HG03457 (cell line): ENCODE results near the gene SHISAL1.

ENCODE experiments used
- ATAC-seq: cut with Tn5 transposase; IDR thresholded peaks from one replicate; pipeline ENCODE4 v1.9.1; 2021; ENCODE audit warnings: moderate number of reproducible peaks; ENCODE audit not compliant: unreplicated experiment

The SHISAL1 gene

DNA sequence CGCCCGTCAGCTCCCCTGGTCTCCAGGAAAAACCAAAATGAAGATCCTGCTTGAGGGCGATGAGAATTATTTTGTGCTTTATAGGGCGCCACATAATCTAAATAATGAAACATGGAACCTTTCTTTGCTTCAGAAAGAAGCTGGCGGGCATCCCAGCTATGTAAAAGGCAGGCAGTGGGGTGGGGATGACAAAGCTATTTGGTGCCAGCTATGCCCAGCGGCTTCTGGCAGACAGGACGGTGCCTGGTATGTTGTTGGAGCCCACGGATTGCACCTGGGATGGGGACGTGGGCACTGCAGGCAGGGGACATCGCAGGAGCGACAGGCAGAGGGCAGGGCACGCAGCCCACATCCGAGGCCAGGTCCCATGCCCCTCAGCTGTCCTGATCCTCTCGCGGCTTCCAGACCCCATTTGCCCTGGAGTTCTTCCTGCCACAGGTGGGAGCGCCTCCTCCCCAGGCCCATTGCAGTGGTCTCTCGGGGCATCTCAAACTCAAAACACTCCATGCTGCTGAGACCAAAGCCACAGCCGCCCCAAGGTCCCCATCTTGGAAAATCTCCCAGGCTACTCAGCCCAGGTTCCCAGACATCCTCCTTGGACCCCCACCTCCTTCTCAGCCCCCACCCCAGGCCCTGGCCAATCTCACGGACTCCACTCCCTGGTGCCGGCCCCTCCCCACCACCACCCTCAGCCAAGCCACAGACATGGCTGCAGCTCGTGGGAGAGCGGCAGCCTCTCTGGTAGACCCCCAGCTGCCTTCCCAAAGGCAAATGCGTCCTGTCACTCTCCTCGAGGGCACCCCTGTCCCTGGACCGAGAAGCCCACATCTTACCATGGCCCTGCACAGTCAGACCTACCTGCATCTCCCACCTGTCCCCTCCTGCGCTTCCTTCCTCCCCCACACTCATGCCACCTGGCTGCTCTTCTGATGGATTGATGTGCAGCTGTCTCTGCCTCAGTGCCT lies 45.7 kb downstream of the SHISAL1 start:
- no peak for ATAC-seq

DNA sequence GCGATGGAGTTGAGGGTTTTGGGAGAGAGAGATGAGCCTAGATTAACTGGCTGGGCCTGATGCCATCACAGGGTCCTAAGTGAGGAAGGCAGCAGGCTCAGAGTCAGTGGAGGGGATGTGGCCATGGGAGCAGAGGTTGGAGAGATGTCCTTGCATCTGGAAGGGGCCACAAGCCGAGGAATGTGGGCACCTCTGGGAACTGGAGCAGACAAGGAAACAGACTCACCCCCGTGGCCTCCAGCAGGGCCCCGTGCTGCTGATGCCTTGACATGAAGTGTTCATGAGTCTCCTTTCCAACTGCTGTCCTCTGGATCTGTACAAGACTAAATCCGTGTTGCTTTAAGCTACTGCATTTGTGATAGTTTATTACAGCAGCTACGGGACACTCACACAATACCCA lies 49.2 kb downstream of the SHISAL1 start:
- no peak for ATAC-seq

DNA sequence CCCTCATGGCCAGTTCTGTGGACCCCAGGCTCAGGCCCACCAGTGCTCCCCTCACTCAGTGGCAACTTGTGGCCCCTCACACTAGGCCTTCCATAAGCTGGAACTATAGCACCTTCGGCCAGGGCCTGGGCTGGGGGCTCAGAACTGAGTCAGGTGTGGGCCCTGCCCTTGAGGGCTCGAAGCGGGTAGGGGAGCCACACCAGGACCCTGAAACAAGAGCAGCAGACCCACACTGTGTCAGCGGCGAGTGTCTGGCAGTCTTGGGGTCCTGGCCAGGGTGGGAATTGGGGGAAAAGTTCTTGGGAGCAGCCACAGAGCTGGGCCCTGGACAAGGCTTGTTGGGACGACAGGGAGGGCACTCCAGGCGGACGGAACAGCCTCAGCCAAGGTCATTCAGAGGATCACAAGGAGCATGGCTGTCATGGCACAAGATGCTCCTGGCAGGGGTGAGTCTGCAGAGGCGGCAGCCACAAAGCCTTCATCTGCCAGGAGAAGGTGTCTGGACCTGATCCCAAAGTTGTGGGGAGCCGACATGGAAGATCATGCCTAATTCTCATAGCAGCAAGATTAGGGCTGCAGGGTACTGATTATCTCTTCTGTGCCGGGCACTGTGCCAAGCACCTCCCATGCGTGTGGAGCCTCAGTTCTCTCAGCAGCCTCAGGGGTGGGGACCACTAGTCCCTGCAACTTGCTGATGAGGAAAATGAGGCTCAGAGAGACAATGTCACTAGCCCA lies 50.7 kb downstream of the SHISAL1 start:
- no peak for ATAC-seq

DNA sequence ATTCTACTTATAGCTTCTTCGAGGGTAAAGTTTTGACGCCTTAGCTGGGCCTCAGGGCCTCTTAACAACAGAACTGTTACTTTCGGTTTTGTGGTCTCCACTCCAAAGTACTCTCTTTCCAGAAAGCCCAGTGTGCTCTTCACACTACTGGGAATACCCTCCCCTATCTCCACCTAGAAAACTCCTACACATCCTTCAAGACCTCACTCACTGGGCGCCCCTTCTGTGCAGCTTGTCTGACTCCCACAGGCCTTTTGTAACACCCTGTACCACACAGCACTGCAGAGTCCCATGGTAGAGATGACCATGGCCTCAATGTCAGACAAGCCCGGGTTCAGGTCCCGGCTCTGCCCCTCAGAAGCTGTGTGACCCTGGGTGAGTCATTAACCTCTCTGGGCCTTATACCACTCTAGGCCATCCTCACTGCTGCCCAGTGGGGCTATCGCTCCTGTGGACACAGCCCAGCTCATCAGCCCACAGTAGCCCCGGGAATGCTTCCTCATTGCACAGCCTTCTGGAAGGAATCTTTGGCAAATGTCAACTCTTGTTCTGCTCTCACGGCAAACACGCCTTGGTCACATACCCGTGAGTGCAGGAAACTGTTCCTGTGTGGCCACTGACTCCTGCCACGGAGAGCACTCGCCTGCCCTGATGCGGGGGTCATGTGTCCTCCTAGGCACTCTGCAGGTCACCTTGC lies 51.4 kb downstream of the SHISAL1 start:
- ATAC-seq, result no peak

DNA sequence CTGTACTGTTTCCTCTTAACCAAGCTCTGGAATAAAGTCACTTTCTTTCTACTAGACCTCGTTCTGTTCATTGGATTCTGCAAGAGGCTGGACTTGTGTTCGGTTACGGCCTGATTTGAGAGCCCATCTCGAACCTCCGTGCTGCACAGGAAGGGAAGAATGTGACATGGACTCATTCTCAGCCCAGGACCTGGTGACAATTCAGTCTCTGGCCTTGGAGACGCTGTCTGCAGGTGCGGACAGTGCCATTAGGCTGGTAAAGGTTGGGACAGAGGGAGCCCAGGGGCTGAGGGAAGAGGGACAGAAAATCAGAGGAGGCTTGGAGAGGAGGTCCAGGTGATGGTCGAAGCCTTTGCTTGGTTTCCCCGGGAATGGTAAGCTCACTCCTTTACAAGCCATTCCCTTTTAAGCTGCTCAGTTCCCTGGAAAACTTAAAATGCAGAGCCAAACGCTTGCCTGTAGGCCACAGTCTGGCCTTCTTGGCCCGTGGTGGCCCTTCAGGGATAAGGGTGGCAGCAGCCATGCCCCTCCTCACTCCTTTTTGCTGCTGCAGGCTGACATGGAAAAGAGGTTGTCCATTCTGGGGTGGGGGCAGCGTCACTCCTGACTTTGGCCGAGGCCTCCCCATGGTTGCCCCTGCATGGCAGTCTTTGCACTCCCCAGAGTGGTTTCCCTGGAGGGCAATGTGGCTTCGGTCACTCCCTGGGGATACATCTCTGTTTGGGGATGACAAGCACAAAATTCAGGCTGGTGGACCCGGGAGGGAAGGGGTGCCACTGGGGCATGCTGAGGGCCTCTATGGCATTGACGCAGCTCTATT lies 52.3 kb downstream of the SHISAL1 start:
- ATAC-seq, result no peak

DNA sequence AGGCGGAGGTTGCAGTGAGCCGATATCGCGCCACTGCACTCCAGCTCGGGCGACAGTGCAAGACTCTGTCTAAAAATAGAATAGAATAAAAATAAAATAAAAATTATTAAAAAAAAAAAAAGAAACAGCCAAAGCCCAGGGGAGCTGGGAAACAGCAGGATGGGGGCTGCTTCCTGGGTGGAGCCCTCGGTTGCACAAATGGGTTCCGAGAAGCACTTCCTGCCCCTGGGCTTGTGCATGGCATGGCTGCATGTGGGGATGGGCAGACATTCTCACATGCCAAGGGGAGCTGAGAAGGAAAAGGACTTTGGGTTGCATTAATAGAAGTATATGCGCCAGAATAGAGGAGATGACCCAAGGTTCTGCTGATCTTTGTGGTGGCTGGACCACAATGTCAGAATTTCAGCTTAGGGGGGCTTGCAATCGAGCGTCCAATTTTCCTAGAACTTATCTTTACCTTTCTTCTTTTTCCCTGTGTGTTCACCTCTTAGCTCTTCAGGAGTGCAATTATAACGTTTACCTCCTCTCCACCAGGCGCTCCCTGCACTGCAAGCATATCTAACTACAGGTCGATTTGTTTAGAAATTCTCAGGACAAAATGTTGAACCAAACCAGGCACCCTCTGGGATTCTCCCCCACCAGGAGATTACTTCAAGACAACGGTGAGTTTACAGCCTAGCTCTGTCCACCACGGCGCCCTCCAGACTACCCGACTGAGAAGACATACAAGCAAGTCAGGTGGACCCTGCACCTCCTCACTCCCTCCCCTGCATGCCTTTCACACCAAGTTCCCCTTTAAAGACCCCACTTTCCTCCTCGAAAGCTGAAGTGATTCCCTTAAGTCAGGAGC lies 53.2 kb downstream of the SHISAL1 start:
- ATAC-seq, result no peak

DNA sequence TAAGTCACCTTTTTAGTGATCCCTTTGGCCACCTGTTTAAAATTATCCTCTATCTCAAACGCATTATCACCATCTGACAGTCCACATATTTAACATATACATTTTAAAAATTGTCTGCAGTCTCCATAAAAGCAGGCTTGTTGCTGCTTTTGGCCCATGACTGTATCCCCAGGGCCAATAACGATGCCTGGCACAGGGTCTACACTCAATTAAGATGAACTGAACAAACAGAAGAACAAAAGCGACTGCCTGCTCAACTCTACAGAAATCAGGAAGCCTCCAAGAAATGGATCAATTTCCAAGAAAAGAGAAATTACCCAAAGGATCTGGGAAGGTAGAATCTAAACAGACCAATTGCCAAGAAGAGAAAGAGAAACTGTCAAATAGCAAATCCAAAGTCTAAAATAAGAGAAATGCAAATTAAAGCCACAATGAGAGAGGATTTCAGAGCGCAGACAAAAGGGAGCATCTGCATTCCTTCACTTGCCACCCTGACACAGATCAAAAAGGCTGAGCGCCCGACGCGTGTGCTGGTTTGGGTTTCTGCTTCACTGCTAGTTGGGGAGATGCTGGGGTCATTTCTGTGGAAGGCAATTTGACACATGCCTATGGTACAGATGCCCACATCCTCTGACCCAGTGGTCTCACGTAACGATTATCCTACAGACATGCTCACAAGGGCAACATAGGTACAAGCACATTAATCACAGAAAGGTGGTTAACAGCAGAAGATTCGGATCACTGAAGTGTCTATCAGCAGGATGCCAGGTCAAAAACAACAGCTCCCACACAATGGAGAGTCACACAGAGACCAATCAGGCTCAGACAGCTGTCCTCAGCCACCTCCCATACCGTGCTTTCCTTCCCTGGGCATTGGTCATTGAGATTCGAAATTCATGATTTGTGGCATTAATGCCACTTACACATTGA lies 55.9 kb downstream of the SHISAL1 start:
- no peak for ATAC-seq

DNA sequence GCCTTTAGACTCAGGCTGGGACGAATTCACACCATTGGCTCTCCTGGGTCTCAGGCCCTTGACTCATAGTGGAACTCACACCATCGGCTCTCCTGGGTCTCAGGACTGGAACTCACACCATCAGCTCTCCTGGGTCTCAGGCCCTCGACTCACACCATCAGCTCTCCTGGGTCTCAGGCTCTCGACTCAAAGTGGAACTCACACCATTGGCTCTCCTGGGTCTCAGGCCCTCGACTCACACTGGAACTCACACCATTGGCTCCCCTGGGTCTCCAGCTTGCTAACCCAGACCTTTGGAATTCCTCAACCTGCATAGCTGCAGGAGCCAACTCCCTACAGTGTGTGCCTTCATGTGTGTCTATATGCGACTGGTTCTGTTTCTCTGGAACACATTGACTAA lies 56.7 kb downstream of the SHISAL1 start:
- ATAC-seq, result no peak

DNA sequence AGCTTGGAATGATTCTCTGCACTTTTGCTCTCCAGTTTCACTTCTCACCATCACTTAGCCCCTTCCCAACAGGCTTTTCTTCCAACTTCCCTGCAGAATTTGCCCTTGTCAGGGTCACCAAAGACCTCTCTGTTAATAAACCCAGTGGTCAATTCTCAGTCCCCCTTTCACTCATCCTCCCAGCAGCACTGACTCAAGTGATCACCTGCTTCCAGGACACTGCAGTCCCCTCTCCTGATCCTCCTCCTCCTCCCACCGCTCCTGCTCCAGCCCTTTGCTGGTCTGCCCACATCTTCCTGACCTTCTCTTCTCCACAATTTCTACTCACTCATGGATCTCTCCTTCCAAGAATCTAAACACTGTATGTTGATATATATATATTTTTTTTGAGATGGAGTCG lies 57.9 kb downstream of the SHISAL1 start:
- ATAC-seq, result no peak

DNA sequence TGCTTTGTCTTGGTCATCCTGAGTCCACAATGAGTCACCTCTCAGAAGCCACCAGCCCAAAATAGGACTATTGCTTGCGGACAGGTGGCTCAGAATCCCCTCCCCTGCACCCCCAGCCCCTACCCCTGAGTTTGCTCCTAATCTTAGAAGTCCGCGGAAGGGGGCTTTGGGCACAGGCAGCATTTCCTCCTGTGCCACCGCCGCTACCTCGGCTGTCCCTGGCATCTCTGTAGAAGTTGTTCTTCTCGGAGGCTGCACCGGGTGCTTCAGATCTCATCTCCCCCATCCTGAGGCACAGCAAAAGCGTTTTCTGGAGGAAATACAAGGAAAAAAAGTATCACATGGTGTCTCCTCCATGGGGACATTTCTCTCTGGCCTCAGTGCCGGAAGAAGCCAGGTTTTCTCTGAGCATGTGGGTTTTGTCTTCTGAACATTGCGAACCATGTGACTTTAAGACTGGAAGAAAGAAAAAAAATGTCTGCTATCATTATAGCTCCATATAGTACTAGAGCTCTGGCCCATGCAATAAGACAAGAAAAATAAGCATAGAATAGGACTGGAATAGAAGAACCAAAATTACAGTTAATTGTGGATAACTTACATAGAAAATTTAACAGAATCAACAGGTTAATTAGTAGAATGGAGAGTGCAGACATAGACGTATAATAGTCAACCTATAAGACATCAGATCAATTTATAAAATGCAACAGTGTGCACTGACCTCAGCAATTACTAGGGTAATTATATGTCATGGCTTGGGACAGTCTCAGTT lies 63.2 kb downstream of the SHISAL1 start:
- no peak for ATAC-seq

DNA sequence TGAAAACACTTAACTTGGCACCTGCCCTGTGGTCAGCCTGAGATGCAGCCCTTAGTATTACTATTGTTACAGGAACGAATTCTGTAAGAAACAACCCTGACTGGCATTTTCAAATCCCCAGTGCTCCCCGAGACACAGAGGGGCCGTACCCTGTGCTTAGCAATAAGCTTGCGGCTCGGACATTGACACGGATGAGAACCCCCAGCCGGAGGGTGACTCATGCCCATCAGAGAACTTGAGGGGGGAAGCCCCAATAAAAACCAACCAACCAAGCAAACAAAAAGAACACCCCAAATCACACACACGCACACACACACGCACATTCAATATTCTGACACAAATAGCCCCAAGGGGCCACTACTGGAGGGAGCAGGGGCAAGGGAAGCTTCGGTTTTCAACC lies 63.8 kb downstream of the SHISAL1 start:
- no peak for ATAC-seq

DNA sequence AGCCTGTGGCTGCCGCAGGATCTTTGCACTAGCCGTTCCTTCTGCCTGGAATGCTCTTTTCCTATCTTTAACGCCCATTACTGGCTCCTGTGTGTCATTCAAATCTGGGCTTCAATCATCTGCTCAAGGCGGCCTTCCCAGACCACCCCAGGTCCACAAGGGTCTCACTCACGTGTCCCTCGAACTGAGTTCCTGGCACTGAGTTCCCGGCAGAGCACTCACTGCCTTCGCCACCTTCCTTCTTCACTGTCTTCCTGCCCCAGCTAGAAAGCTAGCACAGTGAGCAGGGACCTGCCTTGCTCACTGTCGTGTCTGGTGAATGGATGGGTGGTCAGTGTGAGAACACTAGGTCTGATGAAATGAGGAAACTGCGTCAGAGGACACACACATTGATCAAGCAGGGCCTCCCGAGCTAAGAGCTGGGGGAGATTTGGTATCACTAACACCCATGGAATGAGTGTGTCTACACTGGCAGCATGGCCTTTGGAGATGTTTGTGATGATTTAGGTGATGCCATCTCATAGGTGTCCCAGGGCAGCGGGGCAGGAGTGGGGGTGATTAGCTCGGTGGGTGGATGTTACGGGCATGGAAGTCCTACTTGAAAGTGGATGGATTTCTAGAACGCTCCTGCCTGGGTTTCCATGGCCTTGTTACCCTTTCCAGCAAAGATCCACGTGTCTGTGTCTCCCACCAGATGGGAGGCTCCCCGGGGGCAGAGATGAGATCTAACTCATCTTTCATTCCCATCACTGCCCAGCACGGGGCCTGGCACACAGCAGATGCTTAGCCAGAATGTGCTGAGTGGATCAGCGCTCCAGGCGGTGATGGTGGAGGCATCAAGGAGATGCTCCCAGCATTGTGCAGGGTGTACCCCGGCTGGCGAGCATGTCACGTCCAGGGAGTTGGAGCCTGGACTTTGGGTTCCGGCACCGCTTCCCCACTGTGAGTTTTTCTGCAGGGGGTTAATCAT lies 64.5 kb downstream of the SHISAL1 start:
- ATAC-seq, result no peak

DNA sequence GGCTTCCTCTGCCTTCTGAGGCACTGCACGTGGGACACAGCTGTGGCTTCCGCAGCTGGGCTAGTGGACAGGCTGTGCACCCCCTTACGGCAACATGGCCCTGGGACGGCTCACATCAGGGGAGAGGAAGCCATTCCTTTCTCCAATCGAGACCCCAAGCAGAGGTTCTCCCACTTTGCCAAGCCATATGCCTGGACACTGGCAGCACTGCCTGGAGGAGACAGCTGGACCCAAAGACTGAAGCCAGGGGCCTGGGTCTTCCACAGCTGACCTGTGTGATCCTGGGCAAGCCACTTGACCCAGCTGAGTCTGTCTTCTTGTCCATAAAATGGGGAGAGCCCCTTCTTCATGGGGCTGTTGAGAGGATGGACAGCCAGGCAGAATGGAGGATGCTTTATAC lies 65.4 kb downstream of the SHISAL1 start:
- no peak for ATAC-seq

DNA sequence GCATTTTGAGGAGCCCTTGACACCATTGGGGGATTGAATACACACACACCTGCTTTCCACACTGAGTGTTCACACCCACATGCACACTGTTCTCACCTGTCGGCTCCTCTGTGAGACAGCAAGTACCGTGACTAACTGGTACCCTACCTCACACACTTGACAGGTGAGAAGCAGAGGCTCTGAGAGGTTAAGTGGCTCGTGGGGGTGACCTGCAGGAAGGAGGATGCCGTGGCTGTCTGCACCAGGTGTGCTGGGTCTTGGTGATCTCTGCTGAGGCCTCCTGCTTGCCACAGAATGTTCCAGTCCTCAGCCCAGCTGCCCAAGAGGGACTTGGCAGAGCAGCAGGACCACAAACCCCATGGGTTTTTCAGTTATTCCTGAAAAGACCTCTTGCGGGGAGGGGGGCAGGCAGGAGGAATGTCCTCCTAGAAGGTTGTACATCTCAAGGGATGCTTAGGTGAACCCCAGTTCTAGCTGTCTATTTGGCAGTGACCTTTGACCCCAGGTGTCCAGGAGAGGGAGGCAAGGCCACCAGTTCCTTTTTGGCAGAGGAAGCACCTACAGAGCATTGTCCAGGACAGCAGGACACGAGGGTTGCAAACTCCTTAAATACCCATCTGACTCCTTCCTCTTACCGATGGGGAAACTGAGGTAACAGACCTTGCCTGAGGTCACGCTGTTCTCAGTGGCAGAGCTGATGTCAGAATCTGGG lies 66.0 kb downstream of the SHISAL1 start:
- ATAC-seq, result no peak

DNA sequence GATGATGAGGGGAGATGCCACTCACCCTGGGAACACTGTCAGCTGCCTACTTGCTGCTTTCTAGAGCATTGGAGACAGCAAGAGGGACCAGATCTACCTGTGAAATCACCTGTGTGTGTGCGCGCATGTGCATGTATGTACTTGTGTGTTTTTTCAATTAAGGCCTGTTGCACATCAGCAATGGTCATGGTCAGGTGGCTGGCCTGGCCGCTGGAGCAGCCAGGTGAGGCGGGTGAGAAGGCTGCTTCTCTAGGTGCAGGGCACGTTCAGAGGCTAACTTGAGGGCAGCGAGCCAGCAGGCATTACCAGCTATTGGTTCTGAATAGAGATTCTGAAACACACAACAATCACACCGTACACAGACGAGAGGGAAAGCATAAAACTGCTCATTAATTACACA lies 66.9 kb downstream of the SHISAL1 start:
- ATAC-seq, result no peak

DNA sequence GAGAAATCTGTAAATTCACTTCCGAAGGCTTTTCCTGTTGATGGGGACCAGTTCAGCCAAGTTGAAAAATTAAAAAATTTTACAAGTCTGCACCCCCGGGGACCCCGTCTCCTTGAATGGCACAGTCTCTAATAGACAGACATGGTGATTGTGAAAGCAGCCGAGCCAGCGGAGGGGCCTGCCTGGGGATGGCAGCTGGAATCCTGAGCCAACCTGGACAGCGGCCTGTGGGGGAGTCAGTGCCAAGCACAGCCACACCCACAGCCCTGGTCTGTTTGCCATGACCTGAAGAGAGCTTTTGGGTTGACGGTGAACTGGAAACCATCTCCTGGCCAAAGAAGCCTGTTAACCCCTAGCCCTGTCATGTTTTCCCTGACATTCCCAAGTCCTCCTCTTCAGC lies 67.3 kb downstream of the SHISAL1 start:
- ATAC-seq, result no peak
